Upper lobe of left lung (tissue), 6 donors: ENCODE measurements around the gene PSMG4. TPM values are rescaled to one million over a fixed set of nuclear protein-coding genes. Genes with fewer than 3 reads are reported as not detected.
"Not testable (repeated sequence)": the region's sequence is repeated elsewhere in the genome, so short reads cannot be mapped to it uniquely, and the experiment has no call there.

Experiments
- ATAC-seq, 2 donors: fragments of 200-7000 bp; cut with Tn5 transposase; one replicate each; pipeline ENCODE4 v1.9.1; 2022; ENCODE audit warnings: mild to moderate bottlenecking in 2 of 2, moderate library complexity in 2 of 2; ENCODE audit not compliant: low FRiP score in 2 of 2
- DNase-seq, 2 donors: peaks; one replicate each; pipeline ENCODE4 v3.0.0-alpha.2; 2019 to 2020
- H3K27ac ChIP-seq, 4 donors: fragments of 200-600 bp; sonication (generic); one replicate each; pipeline ENCODE4 v1.5.1; 2016 to 2019
- H3K27me3 ChIP-seq, 4 donors: fragments of 200-600 bp; sonication (generic); one replicate each; pipeline ENCODE4 v1.5.1; 2017 to 2019
- H3K36me3 ChIP-seq, 4 donors: fragments of 200-600 bp; sonication (generic); one replicate each; pipeline ENCODE4 v1.5.1; 2016 to 2019
- H3K4me1 ChIP-seq, 4 donors: fragments of 200-600 bp; sonication (generic); one replicate each; pipeline ENCODE4 v1.5.1; 2018 to 2019
- H3K4me3 ChIP-seq, 4 donors: fragments of 200-600 bp; sonication (generic); one replicate each; pipeline ENCODE4 v1.5.1; 2017 to 2019; ENCODE audit warnings: mild to moderate bottlenecking in 2 of 4, moderate library complexity in 1 of 4
- H3K9me3 ChIP-seq, 4 donors: fragments of 200-600 bp; sonication (generic); one replicate each; pipeline ENCODE4 v1.5.1; 2018 to 2019
- CTCF ChIP-seq, 6 experiments: fragments of 450-650 bp in 4 of 6; fragments of 200-600 bp in 2 of 6; sonication (generic) in 2 of 6; IDR thresholded peaks; one replicate each; pipeline ENCODE4 v1.5.1; 2016 to 2019; ENCODE audit warnings: antibody characterized with exemption in 6 of 6
- EP300 ChIP-seq, 4 donors: sonication (generic); formaldehyde crosslinking; IDR thresholded peaks; one replicate each; pipeline ENCODE4 v1.5.1; 2017; ENCODE audit warnings: antibody characterized with exemption in 4 of 4, control low read depth in 2 of 4
- POLR2A ChIP-seq, 4 donors: fragments of 450-650 bp; IDR thresholded peaks; one replicate each; pipeline ENCODE4 v1.5.1; 2016 to 2017; ENCODE audit warnings: antibody characterized with exemption in 4 of 4, mild to moderate bottlenecking in 2 of 4
- POLR2AphosphoS5 ChIP-seq, 2 donors: sonication (generic); formaldehyde crosslinking; IDR thresholded peaks; one replicate each; pipeline ENCODE4 v1.5.1; 2017; ENCODE audit warnings: antibody characterized with exemption in 2 of 2
- WGBS, 2 donors: methylation state at CpG; one replicate each; pipeline ENCODE4 v1.1.5; 2017 to 2018; 5-methylcytosine and 5-hydroxymethylcytosine counted together
- total RNA-seq, 6 donors: library from RNA; depleted of rRNA in 4 of 6; stranded (reverse); fragments of >200 nt in 4 of 6; gene quantifications; one replicate each; pipeline versions ENCODE4 v1.1.0 to v1.2.1, GENCODE V29; 2016 to 2021
- donor health status: DM: no; HTN: no; CAD: no; lungs with moderate emphysema.
- donor health status: DM: no; HTN: yes; CAD: no; lungs with severe emphysema.

The PSMG4 gene
- total RNA-seq, 6 donors from 2014 or later, result 17.0 to 24.5 (median 22.9) TPM

GRCh38 chr6:3236005-3236404, 22.7 kb upstream of the PSMG4 start:
- H3K4me3 ChIP-seq, result no peak overlapping the region
- no peak for TF ChIP-seq CTCF (IDR thresholded peaks at IDR 0.05)
- no peak for TF ChIP-seq POLR2A (IDR thresholded peaks at IDR 0.05)
- TF ChIP-seq POLR2AphosphoS5 (IDR thresholded peaks at IDR 0.05), result no peak
- no peak for TF ChIP-seq EP300 (IDR thresholded peaks at IDR 0.05)
- WGBS, 2 donors, result 43 to 68% methylated on average over 3 of the region's 3 CpGs
- no peaks in the 10 kb centered on the region for H3K36me3 ChIP-seq
- no peak overlapping the region for H3K27ac ChIP-seq
- peaks cover 11 to 15% (median 14%) of the 10 kb centered on the region in 4 donors for H3K4me1 ChIP-seq
- H3K27me3 ChIP-seq, result peaks cover 0 to 14% (median 6%) of the 10 kb centered on the region in 4 donors
- ATAC-seq, result no peak
- no peak for DNase-seq
- H3K9me3 ChIP-seq, result no peaks in the 10 kb centered on the region

- ATAC-seq, result peak in 1 of 2 donors; percentile 36
- DNase-seq, result no peak
- peaks cover 0 to 6% (median 3%) of the 10 kb centered on the region in 4 donors for H3K27me3 ChIP-seq
- 70 to 73% methylated on average over 19 to 24 of the region's 24 CpGs for WGBS, 2 donors
- no peaks in the 10 kb centered on the region for H3K4me1 ChIP-seq
- H3K27ac ChIP-seq, result no peak overlapping the region
- TF ChIP-seq POLR2A (IDR thresholded peaks at IDR 0.05), result no peak
- no peak for TF ChIP-seq CTCF (IDR thresholded peaks at IDR 0.05)
- TF ChIP-seq EP300 (IDR thresholded peaks at IDR 0.05), result no peak
- TF ChIP-seq POLR2AphosphoS5 (IDR thresholded peaks at IDR 0.05), result no peak
- no peaks in the 10 kb centered on the region for H3K36me3 ChIP-seq
- no peak overlapping the region for H3K4me3 ChIP-seq
- no peaks in the 10 kb centered on the region for H3K9me3 ChIP-seq
Measured at GRCh38 chr6:3237761-3238662, 20.7 kb upstream of the PSMG4 start.

GRCh38 chr6:3239110-3239830, 19.5 kb upstream of the PSMG4 start:
- Histone ChIP-seq H3K36me3 (no peaks in the 10 kb centered on the region), H3K9me3 (no peaks in the 10 kb centered on the region), H3K27ac (no peak overlapping the region), H3K27me3 (no peaks in the 10 kb centered on the region), H3K4me3 (no peak overlapping the region), H3K4me1 (no peaks in the 10 kb centered on the region)
- 83 to 85% methylated on average over 9 to 13 of the region's 13 CpGs for WGBS, 2 donors
- peak in 1 of 6 experiments; percentile 18 for TF ChIP-seq CTCF (IDR thresholded peaks at IDR 0.05)
- TF ChIP-seq POLR2AphosphoS5 (IDR thresholded peaks at IDR 0.05), result no peak
- DNase-seq (no peak), ATAC-seq (no peak)

- ATAC-seq (no peak), DNase-seq (no peak)
- Histone ChIP-seq H3K27me3 (no peaks in the 10 kb centered on the region), H3K4me1 (no peaks in the 10 kb centered on the region), H3K36me3 (no peaks in the 10 kb centered on the region), H3K27ac (no peak overlapping the region), H3K9me3 (no peaks in the 10 kb centered on the region), H3K4me3 (no peak overlapping the region)
- TF ChIP-seq CTCF (IDR thresholded peaks at IDR 0.05) (no peak), POLR2AphosphoS5 (IDR thresholded peaks at IDR 0.05) (no peak), EP300 (IDR thresholded peaks at IDR 0.05) (no peak), POLR2A (IDR thresholded peaks at IDR 0.05) (no peak)
- WGBS, 2 donors, result 78% methylated on average over 7 of the region's 7 CpGs
Measured at GRCh38 chr6:3240595-3240994, 18.2 kb upstream of the PSMG4 start.

- not testable (repeated sequence) for H3K36me3 ChIP-seq, H3K4me1 ChIP-seq, H3K27ac ChIP-seq, H3K9me3 ChIP-seq, H3K27me3 ChIP-seq, H3K4me3 ChIP-seq, DNase-seq, ATAC-seq
- WGBS, 2 donors, result 92 to 100% methylated on average over 4 of the region's 4 CpGs
Measured at GRCh38 chr6:3241745-3242144, 17.0 kb upstream of the PSMG4 start.
